ENCODE measurements around the gene MANBA.
"Not testable (repeated sequence)": the region's sequence is repeated elsewhere in the genome, so short reads cannot be mapped to it uniquely, and the experiment has no call there.

Gene MANBA

DNA sequence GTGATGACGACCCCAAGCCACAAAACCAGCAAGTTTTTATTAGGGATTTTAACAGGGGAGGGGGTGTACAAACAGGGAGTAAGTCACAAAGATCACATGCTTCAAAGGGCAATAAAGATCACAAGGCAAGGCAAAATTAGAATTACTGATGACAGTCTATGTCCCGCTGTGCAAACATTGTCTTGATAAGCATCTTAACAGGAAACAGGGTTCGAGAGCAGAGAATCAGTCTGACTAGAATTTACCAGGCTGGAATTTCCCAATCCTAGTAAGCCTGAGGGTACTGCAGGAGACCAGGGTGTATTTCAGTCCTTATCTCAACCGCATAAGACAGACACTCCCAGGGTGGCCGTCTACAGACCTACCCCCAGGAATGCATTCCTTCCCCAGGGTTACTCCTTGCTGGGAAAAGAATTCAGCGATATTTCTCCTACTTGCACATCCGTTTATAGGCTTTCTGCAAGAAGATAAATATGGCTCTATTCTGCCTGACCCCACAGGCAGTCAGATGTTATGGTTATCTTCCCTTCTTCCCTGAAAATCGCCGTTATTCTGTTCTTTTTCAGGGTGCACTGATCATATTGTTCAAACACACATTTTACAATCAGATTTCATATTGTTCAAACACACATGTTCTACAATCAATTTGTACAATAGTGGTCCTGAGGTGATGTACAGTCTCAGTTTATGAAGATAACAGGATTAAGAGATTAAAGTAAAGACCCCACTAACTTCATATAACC is 41.8 kb downstream of the MANBA start:
- not testable (repeated sequence) for DNase-seq

DNA sequence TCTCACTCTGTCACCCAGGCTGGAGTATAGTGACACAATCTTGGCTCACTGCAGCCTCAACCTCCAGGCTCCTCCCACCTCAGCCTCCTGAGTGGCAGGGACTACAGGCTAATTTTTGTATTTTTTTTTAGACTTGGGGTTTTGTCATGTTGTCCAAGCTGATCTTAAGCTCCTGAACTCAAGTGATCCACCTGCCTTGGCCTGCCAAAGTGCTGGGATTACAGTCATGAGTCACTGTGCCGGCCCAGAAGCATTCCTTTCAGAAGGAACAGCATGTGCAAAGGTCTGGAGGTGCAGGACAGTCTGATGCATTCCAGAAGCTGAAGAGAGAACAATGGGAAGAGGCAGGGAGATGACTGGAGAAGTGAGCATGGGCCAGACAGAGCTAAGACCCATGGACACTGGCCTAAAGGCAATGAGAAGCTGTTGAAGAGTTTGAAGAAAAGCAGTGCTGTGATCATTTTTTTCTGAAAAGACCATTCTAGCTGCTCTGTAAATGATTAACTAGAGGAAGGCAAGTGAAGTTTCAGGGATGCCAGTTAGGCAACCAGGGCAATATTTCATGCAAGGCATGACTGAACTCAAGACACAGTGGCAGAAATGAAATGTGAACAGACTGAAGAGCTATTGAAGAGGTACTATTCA is 43.2 kb downstream of the MANBA start:
- DNase-seq: no peak

DNA sequence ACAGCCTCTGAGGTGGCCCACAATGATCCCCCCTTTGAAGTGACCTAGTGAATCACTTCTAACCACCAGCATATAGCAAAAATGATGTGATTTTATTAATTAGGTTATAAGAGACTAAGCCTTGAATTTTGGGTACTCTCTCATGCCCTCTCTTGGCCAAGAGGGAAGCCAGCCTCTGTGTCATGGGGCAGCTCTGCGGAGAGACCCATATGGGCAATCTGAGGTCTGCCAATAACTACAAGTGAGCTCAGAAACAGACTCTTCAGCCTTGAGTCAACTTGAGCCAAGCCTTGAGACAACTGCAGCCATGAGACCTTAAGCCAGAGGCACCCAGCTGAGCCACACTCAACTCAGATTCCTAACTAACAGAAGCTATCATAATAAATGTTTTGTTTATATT is 45.7 kb downstream of the MANBA start:
- DNase-seq: no peak

DNA sequence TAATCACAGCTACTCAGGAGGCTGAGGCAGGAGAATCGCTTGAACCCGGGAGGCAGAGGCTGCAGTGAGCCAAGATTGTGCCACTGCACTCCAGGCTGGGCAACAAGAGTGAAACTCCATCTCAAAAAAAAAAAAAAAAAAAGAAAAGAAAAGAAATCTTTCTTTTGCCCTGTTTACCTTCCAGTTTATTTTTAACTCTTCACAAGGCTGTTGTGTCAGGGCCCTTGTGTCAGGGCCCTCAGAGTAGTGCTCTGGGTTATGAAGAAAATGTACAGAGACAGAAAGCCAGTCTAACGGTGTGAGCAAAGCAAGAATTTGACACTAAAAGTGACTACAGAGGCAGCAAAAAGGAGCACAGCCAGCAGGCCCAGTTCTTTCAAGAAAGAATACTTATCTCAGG is 47.0 kb downstream of the MANBA start:
- not testable (repeated sequence) for DNase-seq

DNA sequence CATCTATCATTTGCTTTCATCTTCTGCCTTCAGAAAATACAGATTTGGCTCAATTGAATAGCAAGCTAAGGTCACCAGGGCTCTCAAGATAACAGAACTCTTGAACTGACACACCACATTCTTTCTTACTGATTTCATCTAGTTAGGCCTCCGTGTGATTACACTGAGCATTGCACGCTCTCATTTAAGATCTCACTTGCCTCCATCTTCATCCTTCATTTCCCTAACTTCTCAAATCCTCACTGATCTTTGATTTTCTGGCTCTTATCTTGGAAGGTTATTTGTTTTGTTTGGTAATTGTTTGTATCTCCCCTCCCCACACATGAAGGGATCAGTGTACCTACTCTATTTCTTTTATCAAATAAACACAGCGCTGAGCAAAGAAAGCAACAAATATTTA is 47.7 kb downstream of the MANBA start:
- no peak for DNase-seq

GRCh38 chr4:102710986-102711385 is 49.8 kb downstream of the MANBA start:
- DNase-seq: no peak

DNA sequence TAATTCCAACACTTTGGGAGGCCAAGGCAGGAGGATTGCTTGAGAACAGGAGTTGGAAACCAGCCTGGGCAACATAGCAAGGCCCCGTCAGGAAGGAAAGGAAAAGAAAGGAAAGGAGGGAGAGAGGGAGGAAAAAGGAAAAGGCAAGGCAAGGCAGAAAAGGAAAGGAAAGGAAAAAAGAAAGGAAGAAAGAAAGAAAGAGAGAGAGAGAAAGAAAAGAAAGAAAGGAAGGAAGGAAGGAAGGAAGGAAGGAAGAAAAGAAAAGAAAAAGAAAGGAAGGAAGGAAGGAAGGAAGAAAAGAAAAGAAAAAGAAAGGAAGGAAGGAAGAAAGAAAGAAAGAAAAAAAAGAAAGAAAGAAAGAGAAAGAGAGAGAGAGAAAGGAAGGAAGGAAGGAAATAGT is 51.7 kb downstream of the MANBA start:
- DNase-seq: not testable (repeated sequence)

GRCh38 chr4:102707150-102707549 is 53.6 kb downstream of the MANBA start:
- no peak for DNase-seq

DNA sequence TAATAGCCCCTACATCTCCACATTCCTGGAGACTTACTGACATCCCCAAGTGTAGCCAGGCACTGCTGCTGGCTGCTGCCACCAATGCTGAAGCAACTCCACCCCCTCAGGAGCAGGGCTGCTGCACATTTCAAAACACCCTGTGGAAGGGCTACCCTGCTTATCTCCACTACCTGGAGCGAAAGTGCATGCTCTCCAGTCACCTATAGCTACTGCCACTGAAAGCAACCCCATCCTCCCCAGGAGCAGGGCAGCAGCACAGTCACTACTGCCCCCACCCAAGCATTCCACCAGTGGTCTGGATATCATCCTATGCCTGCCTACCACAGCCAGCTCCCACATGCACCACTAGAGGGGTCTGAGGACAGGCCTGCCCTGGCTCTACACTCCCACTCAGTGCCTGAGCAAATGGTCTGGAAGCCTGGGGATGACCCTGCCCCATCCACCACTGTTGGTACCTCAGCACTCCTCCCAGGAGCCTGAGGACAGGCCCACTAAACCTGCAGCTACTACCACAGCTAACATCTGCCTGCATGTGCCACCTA is 55.3 kb downstream of the MANBA start:
- DNase-seq: no peak

- DNase-seq: no peak
Measured at GRCh38 chr4:102696758-102697157, 64.0 kb downstream of the MANBA start.

- DNase-seq: no peak
Measured at GRCh38 chr4:102694791-102695190, 66.0 kb downstream of the MANBA start.

GRCh38 chr4:102693861-102694260 is 66.9 kb downstream of the MANBA start:
- DNase-seq: no peak

DNA sequence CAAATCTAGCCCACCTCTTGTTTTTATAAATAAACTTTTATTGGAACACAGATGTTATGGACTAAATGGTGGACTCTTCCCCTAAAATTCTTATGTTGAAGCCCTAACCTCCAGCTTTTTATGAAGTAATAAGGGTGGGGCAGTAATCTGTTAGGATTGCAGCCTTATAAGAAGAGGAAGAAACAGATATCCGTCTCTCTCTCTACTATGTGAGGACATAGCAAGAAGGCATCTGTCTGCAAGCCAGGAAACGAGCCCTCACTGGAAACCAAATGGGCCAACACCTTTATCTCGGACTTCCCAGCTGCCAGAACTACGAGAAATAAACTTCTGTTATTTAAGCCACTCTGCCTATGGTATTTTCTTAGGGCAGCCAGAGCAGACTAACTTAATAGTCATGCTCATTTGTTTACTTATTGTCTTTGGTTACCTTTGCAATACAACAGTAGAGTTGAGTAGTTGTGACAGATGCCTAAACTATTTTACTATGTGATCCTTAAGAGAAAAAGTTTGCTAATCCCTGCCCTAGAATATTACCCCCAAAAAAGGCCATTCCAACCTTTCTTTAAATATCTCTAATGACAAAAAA is 67.4 kb downstream of the MANBA start:
- DNase-seq: no peak

GRCh38 chr4:102692474-102692873 is 68.3 kb downstream of the MANBA start:
- DNase-seq: no peak

DNA sequence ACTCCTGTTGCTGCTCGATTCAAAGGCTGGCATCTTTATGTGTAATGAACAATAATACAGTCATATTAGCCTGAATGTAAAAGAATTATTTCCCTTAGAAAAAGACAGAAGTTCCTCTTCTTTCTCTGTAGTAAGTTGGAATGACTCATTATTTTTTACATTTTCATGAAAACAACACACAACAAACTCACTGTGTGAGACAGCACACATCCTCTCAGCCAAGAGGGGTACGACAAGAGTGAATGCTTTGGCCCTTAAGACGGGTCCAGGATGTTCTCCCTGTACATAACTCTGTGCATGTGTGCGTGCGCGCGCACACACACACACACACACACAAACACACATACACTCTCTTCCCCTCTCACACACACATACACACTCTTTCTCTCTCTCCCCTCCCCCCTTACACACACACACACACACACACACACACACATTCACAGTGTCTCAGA is 72.8 kb downstream of the MANBA start:
- DNase-seq: no peak

DNA sequence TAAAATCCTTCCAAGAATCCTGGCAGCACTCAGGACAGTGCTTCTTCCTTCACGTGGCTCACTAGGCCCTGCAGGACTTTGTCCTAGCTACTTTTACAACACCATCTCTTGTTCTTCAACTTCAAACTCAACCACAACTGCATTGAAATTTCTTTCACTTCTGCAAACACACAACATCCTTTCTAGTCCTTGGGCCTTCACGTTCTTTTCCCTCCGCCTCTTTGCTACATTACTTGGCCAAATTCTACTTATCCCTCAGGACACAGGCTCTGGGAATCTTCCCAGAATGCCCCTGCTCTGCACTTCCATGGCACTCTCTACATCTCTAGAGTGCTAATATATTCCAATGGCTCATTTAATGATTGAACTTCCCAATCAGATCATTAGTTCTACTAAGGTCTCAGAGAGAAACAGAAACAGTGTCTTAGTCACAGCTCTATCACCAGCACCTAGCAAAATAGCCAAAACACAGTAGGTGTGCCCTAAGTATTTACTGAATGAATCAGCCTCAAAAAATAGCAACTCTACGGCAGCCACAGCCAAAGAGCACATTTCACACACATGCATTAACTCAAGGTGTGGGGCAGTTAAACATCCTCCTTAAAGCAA is 73.3 kb downstream of the MANBA start:
- DNase-seq: peak; percentile 8

- DNase-seq: no peak
Measured at GRCh38 chr4:102685768-102686167, 75.0 kb downstream of the MANBA start.

DNA sequence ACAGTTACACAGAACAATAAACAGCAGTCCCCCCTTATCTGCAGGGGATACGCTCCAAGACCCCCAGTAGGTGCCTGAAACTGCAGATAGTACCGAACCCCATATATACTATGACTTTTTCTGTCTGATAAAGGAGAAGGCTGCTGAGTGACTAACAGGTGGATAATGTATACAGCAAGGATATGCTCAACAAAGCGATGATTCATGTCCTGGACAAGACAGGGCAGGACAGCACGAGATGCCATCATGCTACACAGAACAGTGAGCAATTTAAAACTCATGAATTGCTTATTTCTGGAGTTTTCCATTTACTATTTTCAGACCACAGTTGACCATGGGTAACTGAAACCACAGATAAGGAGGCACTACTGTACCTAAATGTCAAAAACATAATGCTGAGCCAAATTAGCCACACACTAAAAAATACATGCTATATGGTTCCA is 76.1 kb downstream of the MANBA start:
- DNase-seq: no peak

GRCh38 chr4:102683881-102684609 is 76.7 kb downstream of the MANBA start:
- DNase-seq: no peak

DNA sequence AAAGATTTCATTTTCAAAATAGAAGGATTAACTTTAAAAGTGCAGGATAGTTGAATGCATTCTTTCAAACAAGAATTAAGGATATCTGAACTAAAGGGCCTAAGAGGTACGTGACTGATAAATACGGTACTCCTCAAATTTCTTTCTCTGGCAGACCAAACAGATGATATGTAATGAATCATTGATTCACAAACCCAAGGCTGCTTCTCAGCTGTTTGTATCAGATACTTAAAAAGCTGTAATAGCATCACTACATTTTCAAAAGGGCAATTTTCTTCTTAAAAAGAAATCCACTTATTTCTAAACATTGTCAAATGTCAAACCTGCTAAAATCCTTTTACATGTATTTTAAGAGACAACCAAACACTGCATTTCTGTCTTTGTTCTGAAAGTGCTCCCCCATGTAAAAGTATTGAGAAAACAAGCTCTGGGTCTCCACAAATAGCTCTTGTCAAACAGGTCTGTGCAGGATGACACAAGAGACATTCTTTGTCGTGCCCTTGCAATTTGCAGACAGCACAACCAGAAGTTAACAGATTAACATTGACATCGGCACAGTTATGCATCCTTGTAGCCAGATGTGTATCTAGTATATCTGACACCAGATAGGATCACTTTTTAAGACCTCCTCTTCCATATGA is 82.0 kb downstream of the MANBA start:
- no peak for DNase-seq

DNA sequence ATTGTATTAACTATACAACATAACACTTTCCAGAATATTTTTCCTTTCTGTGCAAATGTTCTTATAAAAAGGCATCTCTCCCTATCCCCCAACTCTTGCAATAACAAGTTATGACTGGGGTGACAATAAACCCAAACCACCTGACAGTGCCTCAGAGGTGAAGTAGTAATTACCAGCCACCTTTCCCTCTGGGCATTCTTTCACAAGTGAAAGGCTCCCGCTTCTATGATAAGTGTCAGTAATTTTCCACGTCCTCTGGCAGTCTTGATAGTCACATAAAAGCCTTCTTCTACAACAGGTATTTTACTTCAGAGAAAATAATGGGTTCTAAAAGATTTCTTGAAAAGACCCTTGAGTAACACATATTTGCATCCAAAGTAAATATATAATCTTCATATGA is 82.7 kb downstream of the MANBA start:
- DNase-seq: no peak

GRCh38 chr4:102675141-102675540 is 85.6 kb downstream of the MANBA start:
- no peak for DNase-seq

Data from SIG-M5 (cell line).